ENCODE results near the gene PCED1A.

DNA sequence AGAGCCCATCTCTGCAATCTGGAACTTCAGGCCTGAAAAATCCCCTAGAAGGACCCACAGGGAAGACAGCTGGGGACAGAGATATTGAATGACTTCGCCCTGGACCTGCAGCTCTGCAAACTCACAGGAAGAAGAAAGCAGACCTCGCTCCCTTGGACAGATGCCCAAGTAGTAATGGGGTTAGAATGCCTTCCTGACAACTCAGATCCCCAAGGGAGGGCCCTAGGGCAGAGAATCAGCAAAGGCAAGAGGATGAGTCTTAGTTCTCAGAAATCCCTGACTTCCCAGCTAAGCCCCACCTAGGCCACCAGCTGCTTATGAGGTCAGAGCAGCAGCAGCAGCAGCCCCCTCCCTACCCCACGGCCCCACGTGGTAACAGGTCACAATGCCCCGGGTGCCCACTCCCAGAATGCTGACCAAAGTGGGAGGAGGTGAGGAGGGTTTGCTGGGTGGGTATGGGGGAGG is 25.8 kb downstream of the PCED1A start, which contains the start of gene C20orf141:
- TF ChIP-seq, protein P1, sequence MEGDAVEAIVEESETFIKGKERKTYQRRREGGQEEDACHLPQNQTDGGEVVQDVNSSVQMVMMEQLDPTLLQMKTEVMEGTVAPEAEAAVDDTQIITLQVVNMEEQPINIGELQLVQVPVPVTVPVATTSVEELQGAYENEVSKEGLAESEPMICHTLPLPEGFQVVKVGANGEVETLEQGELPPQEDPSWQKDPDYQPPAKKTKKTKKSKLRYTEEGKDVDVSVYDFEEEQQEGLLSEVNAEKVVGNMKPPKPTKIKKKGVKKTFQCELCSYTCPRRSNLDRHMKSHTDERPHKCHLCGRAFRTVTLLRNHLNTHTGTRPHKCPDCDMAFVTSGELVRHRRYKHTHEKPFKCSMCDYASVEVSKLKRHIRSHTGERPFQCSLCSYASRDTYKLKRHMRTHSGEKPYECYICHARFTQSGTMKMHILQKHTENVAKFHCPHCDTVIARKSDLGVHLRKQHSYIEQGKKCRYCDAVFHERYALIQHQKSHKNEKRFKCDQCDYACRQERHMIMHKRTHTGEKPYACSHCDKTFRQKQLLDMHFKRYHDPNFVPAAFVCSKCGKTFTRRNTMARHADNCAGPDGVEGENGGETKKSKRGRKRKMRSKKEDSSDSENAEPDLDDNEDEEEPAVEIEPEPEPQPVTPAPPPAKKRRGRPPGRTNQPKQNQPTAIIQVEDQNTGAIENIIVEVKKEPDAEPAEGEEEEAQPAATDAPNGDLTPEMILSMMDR (IDR thresholded peaks at IDR 0.05; ENCODE audit: low read length): no peak
- TF ChIP-seq EZH2 (optimal IDR thresholded peaks at IDR 0.05; ENCODE audit: low read depth, low read length) (no peak), EZH2phosphoT487 (IDR thresholded peaks at IDR 0.05; ENCODE audit: low read length) (no peak)

Measured in MM.1S (cell line).